A549 (cell line): ENCODE measurements around the gene OGFOD1. TPM values are rescaled to one million over a fixed set of nuclear protein-coding genes. Genes with fewer than 3 reads are reported as not detected.

Experiments used
- ATAC-seq, 2 experiments: fragments of 200-7000 bp in 1 of 2; fragments of >200 bp in 1 of 2; cut with Nextera tagmentation in 1 of 2; cut with Tn5 transposase in 1 of 2; 3 replicates each; pipeline versions ENCODE4 v1.8.0 to v1.9.1; 2018 to 2020; ENCODE audit warnings: mild to moderate bottlenecking in 1 of 2, moderate library complexity in 1 of 2
- CTCF ChIA-PET: fragments of 300-600 bp; sonication (Branson Sonifier 250); formaldehyde crosslinking; extraction: SDS; loops from one replicate; lab custom pipeline; 2021; ENCODE audit warnings: antibody characterized with exemption, inconsistent platforms; lab: Yijun Ruan, JAX
- POLR2A ChIA-PET: fragments of 350-600 bp; formaldehyde crosslinking; extraction: SDS; loops from one replicate; lab custom pipeline; 2021; ENCODE audit warnings: antibody characterized with exemption, inconsistent platforms; lab: Yijun Ruan, JAX
- DNase-seq, 2 experiments: peaks; one replicate each; pipeline versions ENCODE4 v3.0.0 to v3.0.0-alpha.2; 2011 to 2016; ENCODE audit warnings: low read depth in 1 of 2, low spot score in 1 of 2
- FAIRE-seq: peaks from 2 replicates; lab custom pipeline; 2011; peaks lifted over from hg19 to GRCh38; lab: Jason Lieb, UNC
- H3K27ac ChIP-seq, 2 experiments: fragments of >200 bp; sonication (Bioruptor Twin); formaldehyde crosslinking; 3 replicates each; pipeline ENCODE4 v1.5.1; 2016 to 2017
- H3K4me1 ChIP-seq: fragments of >200 bp; sonication (Bioruptor Twin); formaldehyde crosslinking; 3 replicates; pipeline ENCODE4 v1.6.1; 2016
- H3K4me2 ChIP-seq: fragments of >200 bp; sonication (Bioruptor Twin); formaldehyde crosslinking; 3 replicates; pipeline ENCODE4 v1.6.1; 2016
- H3K4me3 ChIP-seq: fragments of >200 bp; sonication (Bioruptor Twin); formaldehyde crosslinking; 3 replicates; pipeline ENCODE4 v1.5.1; 2016
- H3K9me3 ChIP-seq: fragments of >200 bp; sonication (Bioruptor Twin); formaldehyde crosslinking; 3 replicates; pipeline ENCODE4 v1.6.1; 2016
- ATOH8 ChIP-seq: fragments of 250-450 bp; sonication (Bioruptor Pico); IDR thresholded peaks from 2 replicates; pipeline ENCODE4 v1.5.0; 2020; ENCODE audit warnings: low read depth, mild to moderate bottlenecking, moderate library complexity
- BCL3 ChIP-seq: fragments of >200 bp; sonication (Bioruptor Twin); formaldehyde crosslinking; IDR thresholded peaks from 3 replicates; pipeline ENCODE4 v1.6.1; 2016
- CEBPB ChIP-seq, 2 experiments: fragments of >200 bp in 1 of 2; sonication (Bioruptor Twin) in 1 of 2; formaldehyde crosslinking in 1 of 2; IDR thresholded peaks; 2 replicates each; pipeline ENCODE4 v1.6.1; 2012 to 2016
- CHD2 ChIP-seq: fragments of 150-350 bp; IDR thresholded peaks from 2 replicates; pipeline ENCODE4 v1.6.1; 2014; ENCODE audit warnings: low read length; ENCODE audit not compliant: partially characterized antibody
- ESRRA ChIP-seq: fragments of 150-350 bp; IDR thresholded peaks from 2 replicates; pipeline ENCODE4 v1.6.1; 2014; ENCODE audit warnings: mild to moderate bottlenecking, low read length, borderline replicate concordance
- HDAC2 ChIP-seq: fragments of 200-600 bp; sonication (generic); IDR thresholded peaks from 2 replicates; pipeline ENCODE4 v1.6.1; 2016
- HES2 ChIP-seq: fragments of >200 bp; sonication (Bioruptor Twin); formaldehyde crosslinking; IDR thresholded peaks from 2 replicates; pipeline ENCODE4 v1.6.1; 2016
- JUN ChIP-seq, 2 experiments: fragments of >200 bp; sonication (Bioruptor Twin); formaldehyde crosslinking; IDR thresholded peaks; 2 replicates in 1 of 2; 3 replicates in 1 of 2; pipeline ENCODE4 v1.6.1; 2016 to 2017
- KDM5A ChIP-seq: fragments of 200-600 bp; sonication (generic); IDR thresholded peaks from 2 replicates; pipeline ENCODE4 v1.6.1; 2016; ENCODE audit warnings: antibody characterized with exemption, mild to moderate bottlenecking
- MAX ChIP-seq: IDR thresholded peaks from 2 replicates; pipeline ENCODE4 v1.6.1; 2012
- MAZ ChIP-seq: fragments of 150-350 bp; IDR thresholded peaks from 2 replicates; pipeline ENCODE4 v1.6.1; 2014; ENCODE audit warnings: antibody characterized with exemption, low read depth, low read length, borderline replicate concordance
- NR3C1 ChIP-seq: fragments of >200 bp; sonication (Bioruptor Twin); formaldehyde crosslinking; IDR thresholded peaks from 3 replicates; pipeline ENCODE4 v1.6.1; 2017
- PHF8 ChIP-seq: fragments of 200-600 bp; sonication (generic); IDR thresholded peaks from 2 replicates; pipeline ENCODE4 v1.6.1; 2016; ENCODE audit warnings: low read depth, mild to moderate bottlenecking, antibody characterized with exemption, moderate library complexity, borderline replicate concordance
- RAD21 ChIP-seq, 2 experiments: fragments of >200 bp in 1 of 2; sonication (Bioruptor Twin) in 1 of 2; formaldehyde crosslinking in 1 of 2; IDR thresholded peaks in 1 of 2; conservative IDR thresholded peaks in 1 of 2; 2 replicates in 1 of 2; 3 replicates in 1 of 2; pipeline ENCODE4 v1.6.1; 2012 to 2018; ENCODE audit warnings: inconsistent platforms in 1 of 2
- RARB ChIP-seq: fragments of 250-450 bp; sonication (Bioruptor Pico); IDR thresholded peaks from 2 replicates; pipeline ENCODE4 v1.8.0; 2021; ENCODE audit warnings: mild to moderate bottlenecking, moderate library complexity
- RFX5 ChIP-seq: fragments of 450-650 bp; IDR thresholded peaks from 2 replicates; pipeline ENCODE4 v1.7.1; 2014; ENCODE audit warnings: antibody characterized with exemption, mild to moderate bottlenecking, moderate library complexity
- SREBF2 ChIP-seq: fragments of 450-650 bp; IDR thresholded peaks from 2 replicates; pipeline ENCODE4 v1.6.1; 2014; ENCODE audit warnings: mild to moderate bottlenecking, moderate library complexity
- TFCP2L1 ChIP-seq: fragments of 250-450 bp; sonication (Bioruptor Pico); IDR thresholded peaks from 2 replicates; pipeline ENCODE4 v1.5.0; 2021; ENCODE audit warnings: mild to moderate bottlenecking
- ZC3H11A ChIP-seq: fragments of 450-650 bp; IDR thresholded peaks from 2 replicates; pipeline ENCODE4 v1.6.1; 2014; ENCODE audit warnings: antibody characterized with exemption, mild to moderate bottlenecking
- ZNF302 ChIP-seq: fragments of 250-450 bp; sonication (Bioruptor Pico); IDR thresholded peaks from 2 replicates; pipeline ENCODE4 v1.9.0; 2021; ENCODE audit warnings: inconsistent platforms, mild to moderate bottlenecking, moderate library complexity
- ZSCAN20 ChIP-seq: fragments of 250-450 bp; sonication (Bioruptor Pico); IDR thresholded peaks from 2 replicates; pipeline ENCODE4 v1.8.0; 2022; ENCODE audit warnings: mild to moderate bottlenecking, moderate library complexity
- WGBS: methylation state at CpG from one replicate; pipeline ENCODE4 v1.1.6; 2017; ENCODE audit errors: missing lambda C conversion rate; 5-methylcytosine and 5-hydroxymethylcytosine counted together
- polyA plus RNA-seq, 4 experiments: library from polyadenylated mRNA; depleted of rRNA in 3 of 4; stranded (reverse); fragments of >200 nt; fragmentation: RNase III in 1 of 4; extraction: RNeasy Plus Mini Kit Qiagen cat#74134 plus additional on column Dnase treatment in 1 of 4; gene quantifications; 2 replicates in 3 of 4; 3 replicates in 1 of 4; pipeline ENCODE4 v1.2.3, GENCODE V29; 2011 to 2017

Gene OGFOD1
- polyA plus RNA-seq, 2 of the 4 experiments (the other 2 are of a cell fraction): 71.6 to 94.1 TPM

- Histone ChIP-seq H3K4me3 (no peak overlapping the region), H3K27ac (no peak overlapping the region), H3K4me1 (no peaks in the 10 kb centered on the region), H3K4me2 (no peak overlapping the region), H3K9me3 (no peaks in the 10 kb centered on the region)
- no peak for ATAC-seq
- WGBS: 93% methylated on average over 4 of the region's 4 CpGs
- POLR2A ChIA-PET: no interaction called here
- CTCF ChIA-PET: no interaction called here
- FAIRE-seq: no peak
- DNase-seq: no peak
- TF ChIP-seq ZSCAN20 (CRISPR knock-in tag) (no peak), BCL3 (no peak), ZNF302 (CRISPR knock-in tag) (no peak), MAZ (no peak), RAD21 (conservative IDR thresholded peaks at IDR 0.05 in 1 of 2, IDR thresholded peaks at IDR 0.05 in 1 of 2) (no peak), KDM5A (no peak), CEBPB (IDR thresholded peaks at IDR 0.05) (no peak), RFX5 (no peak), RARB (CRISPR knock-in tag) (no peak)
Observed at GRCh38 chr16:56491657-56492261, 40.4 kb downstream of the OGFOD1 start.

- no peaks in the 10 kb centered on the region for H3K9me3 ChIP-seq
- no peak for FAIRE-seq
- WGBS: 87% methylated on average over 2 of the region's 2 CpGs
Observed at GRCh38 chr16:56493126-56493525, 41.8 kb downstream of the OGFOD1 start.

More at GRCh38 chr16:56493126-56493525, 41.8 kb downstream of the OGFOD1 start:
- no peak overlapping the region for H3K4me2 ChIP-seq
- no peak for DNase-seq
- TF ChIP-seq MAX (no peak), ZC3H11A (no peak), HDAC2 (no peak), NR3C1 (no peak), HES2 (no peak), MAZ (no peak), ESRRA (no peak), CHD2 (no peak), ZNF302 (CRISPR knock-in tag) (no peak), RARB (CRISPR knock-in tag) (no peak), JUN (IDR thresholded peaks at IDR 0.05) (no peak), PHF8 (no peak), TFCP2L1 (CRISPR knock-in tag) (no peak), ATOH8 (CRISPR knock-in tag) (no peak), SREBF2 (no peak), BCL3 (no peak)
- TF ChIP-seq, all 56 proteins: peak for 0
- ChIA-PET CTCF (no interaction called here), POLR2A (no interaction called here)
- no peaks in the 10 kb centered on the region for H3K4me1 ChIP-seq
- no peak overlapping the region for H3K27ac ChIP-seq
- ATAC-seq: no peak
- H3K4me3 ChIP-seq: no peak overlapping the region
